HEK293T (cell line): ENCODE results near the gene PANX3.

Experiments used
- CTCF ChIA-PET: fragments of 350-600 bp; formaldehyde crosslinking; extraction: SDS; loops from one replicate; lab custom pipeline; 2021; ENCODE audit warnings: antibody characterized with exemption, inconsistent platforms; lab: Yijun Ruan, JAX
- POLR2A ChIA-PET: fragments of 350-600 bp; formaldehyde crosslinking; extraction: SDS; loops from one replicate; lab custom pipeline; 2020; ENCODE audit warnings: antibody characterized with exemption, inconsistent platforms; lab: Yijun Ruan, JAX
- DNase-seq: peaks from one replicate; pipeline ENCODE4 v3.0.0; 2012; ENCODE audit warnings: mixed read lengths; ENCODE audit errors: extremely low spot score
- ARNT ChIP-seq: fragments of 450-650 bp; IDR thresholded peaks from 2 replicates; pipeline ENCODE4 v1.6.1; 2017; ENCODE audit warnings: mild to moderate bottlenecking
- BHLHE40 ChIP-seq: fragments of 450-650 bp; IDR thresholded peaks from 2 replicates; pipeline ENCODE4 v1.6.1; 2016; ENCODE audit warnings: mild to moderate bottlenecking, moderate library complexity, borderline replicate concordance
- CTBP1 ChIP-seq: fragments of 450-650 bp; IDR thresholded peaks from 2 replicates; pipeline ENCODE4 v1.6.1; 2016; ENCODE audit warnings: borderline replicate concordance
- ELF4 ChIP-seq: fragments of 450-650 bp; IDR thresholded peaks from 2 replicates; pipeline ENCODE4 v1.6.1; 2017; ENCODE audit warnings: antibody characterized with exemption
- FOXA1 ChIP-seq: fragments of 450-650 bp; IDR thresholded peaks from 2 replicates; pipeline ENCODE4 v1.6.1; 2016; ENCODE audit warnings: mild to moderate bottlenecking
- FOXK2 ChIP-seq: fragments of 450-650 bp; IDR thresholded peaks from 2 replicates; pipeline ENCODE4 v1.6.1; 2016; ENCODE audit warnings: mild to moderate bottlenecking
- FOXM1 ChIP-seq: fragments of 450-650 bp; IDR thresholded peaks from 2 replicates; pipeline ENCODE4 v1.6.1; 2017; ENCODE audit warnings: mild to moderate bottlenecking, borderline replicate concordance
- HDGF ChIP-seq: fragments of 450-650 bp; IDR thresholded peaks from 2 replicates; pipeline ENCODE4 v1.6.1; 2017; ENCODE audit warnings: antibody characterized with exemption, borderline replicate concordance
- L3MBTL2 ChIP-seq: fragments of 450-650 bp; conservative IDR thresholded peaks from 2 replicates; pipeline ENCODE4 v1.6.1; 2016; ENCODE audit warnings: mild to moderate bottlenecking
- LEF1 ChIP-seq: fragments of 450-650 bp; IDR thresholded peaks from 2 replicates; pipeline ENCODE4 v1.6.1; 2017; ENCODE audit warnings: mild to moderate bottlenecking, borderline replicate concordance
- NFRKB ChIP-seq: fragments of 450-650 bp; IDR thresholded peaks from 2 replicates; pipeline ENCODE4 v1.6.1; 2016; ENCODE audit warnings: mild to moderate bottlenecking, moderate library complexity
- PKNOX1 ChIP-seq: fragments of 450-650 bp; IDR thresholded peaks from 2 replicates; pipeline ENCODE4 v1.6.1; 2016
- SP1 ChIP-seq: fragments of 450-650 bp; IDR thresholded peaks from 2 replicates; pipeline ENCODE4 v1.6.1; 2017
- SUZ12 ChIP-seq: fragments of 450-650 bp; IDR thresholded peaks from 2 replicates; pipeline ENCODE4 v1.6.1; 2016; ENCODE audit warnings: mild to moderate bottlenecking
- TARDBP ChIP-seq: fragments of 450-650 bp; IDR thresholded peaks from 2 replicates; pipeline ENCODE4 v1.6.1; 2016
- ZNF384 ChIP-seq: fragments of 450-650 bp; IDR thresholded peaks from 2 replicates; pipeline ENCODE4 v1.6.1; 2016

Gene PANX3

GRCh38 chr11:124638500-124638899 is 27.3 kb downstream of the PANX3 start:
- ChIA-PET POLR2A (interaction anchor here (1.0 kb wide), 2 partner anchors 16 to 34 kb away, joined by 3 read pairs; partner anchors contain the start of gene TBRG1), CTCF (no interaction called here)
- TF ChIP-seq SP1 (no peak), TARDBP (no peak), NFRKB (no peak), CTBP1 (no peak), L3MBTL2 (no peak), FOXM1 (no peak), PKNOX1 (no peak)
- no peak for DNase-seq

- ChIA-PET POLR2A (interaction anchor here (1.0 kb wide), 1 partner anchor 17 kb away, joined by 3 read pairs; the partner anchor contains the start of gene TBRG1), CTCF (interaction anchor here (0.6 kb wide), 1 partner anchor 9 kb away, joined by 3 read pairs; no protein-coding TSS in a partner anchor)
- DNase-seq: no peak
- TF ChIP-seq NFRKB (no peak), ELF4 (no peak), FOXK2 (no peak), ZNF384 (no peak), CTBP1 (no peak), SP1 (no peak), HDGF (no peak), ARNT (no peak), LEF1 (no peak), BHLHE40 (no peak), PKNOX1 (no peak), FOXA1 (no peak)
Measured at GRCh38 chr11:124639186-124639585, 28.0 kb downstream of the PANX3 start.

- TF ChIP-seq L3MBTL2 (no peak), SP1 (no peak), ARNT (no peak), ZNF384 (no peak)
- no peak for DNase-seq
- ChIA-PET CTCF (interaction anchor here (0.9 kb wide), 1 partner anchor 106 kb away, joined by 3 read pairs; no protein-coding TSS in a partner anchor), POLR2A (interaction anchor here (0.7 to 0.8 kb wide), 2 partner anchors 18 to 236 kb away, joined by 3 read pairs; partner anchors contain the start of gene TBRG1)
Measured at GRCh38 chr11:124640666-124641065, 29.4 kb downstream of the PANX3 start.

GRCh38 chr11:124642628-124643027 is 31.4 kb downstream of the PANX3 start:
- no peak for DNase-seq
- TF ChIP-seq LEF1 (no peak), FOXM1 (no peak), SUZ12 (no peak), L3MBTL2 (no peak), FOXA1 (no peak), FOXK2 (no peak), SP1 (no peak), ARNT (no peak), CTBP1 (no peak), NFRKB (no peak), BHLHE40 (no peak), ZNF384 (no peak), PKNOX1 (no peak)
- POLR2A ChIA-PET: interaction anchor here (0.6 to 1.0 kb wide), 2 partner anchors 20 to 311 kb away, joined by 3 read pairs; partner anchors contain the start of genes CCDC15 and TBRG1
- CTCF ChIA-PET: interaction anchor here (0.8 kb wide), 1 partner anchor 1381 kb away, joined by 3 read pairs; no protein-coding TSS in a partner anchor

- ChIA-PET CTCF (interaction anchor here (0.8 to 1.9 kb wide), 2 partner anchors 12 to 1382 kb away, joined by 3 to 7 read pairs; no protein-coding TSS in a partner anchor), POLR2A (interaction anchor here (0.6 to 1.0 kb wide), 2 partner anchors 21 to 310 kb away, joined by 3 read pairs; partner anchors contain the start of genes CCDC15 and TBRG1)
- TF ChIP-seq BHLHE40 (no peak), TARDBP (no peak), NFRKB (no peak), HDGF (no peak), L3MBTL2 (no peak), ARNT (no peak), FOXA1 (no peak)
- DNase-seq: no peak
Measured at GRCh38 chr11:124643042-124643604, 31.9 kb downstream of the PANX3 start.
